ENCODE measurements around the gene NFATC3.
"Not testable (repeated sequence)": the region's sequence is repeated elsewhere in the genome, so short reads cannot be mapped to it uniquely, and the experiment has no call there.

Gene NFATC3

GRCh38 chr16:68090130-68090529 lies 5.0 kb downstream of the NFATC3 start:
- no peak for DNase-seq

GRCh38 chr16:68090533-68090932 lies 5.4 kb downstream of the NFATC3 start:
- DNase-seq = no peak

- no peak for DNase-seq
Measured at GRCh38 chr16:68091380-68092261, 6.5 kb downstream of the NFATC3 start.

GRCh38 chr16:68092275-68092674 lies 7.1 kb downstream of the NFATC3 start:
- DNase-seq = not testable (repeated sequence)

GRCh38 chr16:68093816-68094613 lies 8.8 kb downstream of the NFATC3 start:
- DNase-seq = no peak

GRCh38 chr16:68094614-68094934 lies 9.4 kb downstream of the NFATC3 start:
- DNase-seq = no peak

- no peak for DNase-seq
Measured at GRCh38 chr16:68096491-68096890, 11.3 kb downstream of the NFATC3 start.

GRCh38 chr16:68097088-68097487 lies 11.9 kb downstream of the NFATC3 start:
- no peak for DNase-seq

- DNase-seq = no peak
Measured at GRCh38 chr16:68097895-68098294, 12.7 kb downstream of the NFATC3 start.

- DNase-seq = no peak
Measured at GRCh38 chr16:68100488-68100887, 15.3 kb downstream of the NFATC3 start.

GRCh38 chr16:68105611-68106010 lies 20.4 kb downstream of the NFATC3 start:
- no peak for DNase-seq

- DNase-seq = not testable (repeated sequence)
Measured at GRCh38 chr16:68107230-68107928, 22.2 kb downstream of the NFATC3 start.

GRCh38 chr16:68109156-68109555 lies 24.0 kb downstream of the NFATC3 start:
- DNase-seq = not testable (repeated sequence)

- DNase-seq = not testable (repeated sequence)
Measured at GRCh38 chr16:68110611-68111010, 25.4 kb downstream of the NFATC3 start.

- no peak for DNase-seq
Measured at GRCh38 chr16:68111379-68111778, 26.2 kb downstream of the NFATC3 start.

- no peak for DNase-seq
Measured at GRCh38 chr16:68113059-68113761, 28.0 kb downstream of the NFATC3 start.

GRCh38 chr16:68113765-68114240 lies 28.6 kb downstream of the NFATC3 start:
- DNase-seq = no peak

GRCh38 chr16:68114939-68115338 lies 29.8 kb downstream of the NFATC3 start:
- DNase-seq = not testable (repeated sequence)

- DNase-seq = no peak
Measured at GRCh38 chr16:68115851-68116250, 30.7 kb downstream of the NFATC3 start.

GRCh38 chr16:68116256-68116867 lies 31.2 kb downstream of the NFATC3 start:
- no peak for DNase-seq

- DNase-seq = no peak
Measured at GRCh38 chr16:68117884-68118283, 32.7 kb downstream of the NFATC3 start.

- DNase-seq = not testable (repeated sequence)
Measured at GRCh38 chr16:68118954-68119353, 33.8 kb downstream of the NFATC3 start.

Data from stimulated activated naive CD4-positive, alpha-beta T cell treated with Interleukin-2 at 50 U/mL for 16 hours (primary cell).